HG03064 (cell line): ENCODE results near the gene CHRD.

Experiments used
- ATAC-seq: cut with Tn5 transposase; IDR thresholded peaks from one replicate; pipeline ENCODE4 v1.9.1; 2021; ENCODE audit warnings: low read depth; ENCODE audit not compliant: unreplicated experiment

CHRD gene

GRCh38 chr3:184380627-184381260 lies 890 bp downstream of the CHRD start:
- no peak for ATAC-seq

DNA sequence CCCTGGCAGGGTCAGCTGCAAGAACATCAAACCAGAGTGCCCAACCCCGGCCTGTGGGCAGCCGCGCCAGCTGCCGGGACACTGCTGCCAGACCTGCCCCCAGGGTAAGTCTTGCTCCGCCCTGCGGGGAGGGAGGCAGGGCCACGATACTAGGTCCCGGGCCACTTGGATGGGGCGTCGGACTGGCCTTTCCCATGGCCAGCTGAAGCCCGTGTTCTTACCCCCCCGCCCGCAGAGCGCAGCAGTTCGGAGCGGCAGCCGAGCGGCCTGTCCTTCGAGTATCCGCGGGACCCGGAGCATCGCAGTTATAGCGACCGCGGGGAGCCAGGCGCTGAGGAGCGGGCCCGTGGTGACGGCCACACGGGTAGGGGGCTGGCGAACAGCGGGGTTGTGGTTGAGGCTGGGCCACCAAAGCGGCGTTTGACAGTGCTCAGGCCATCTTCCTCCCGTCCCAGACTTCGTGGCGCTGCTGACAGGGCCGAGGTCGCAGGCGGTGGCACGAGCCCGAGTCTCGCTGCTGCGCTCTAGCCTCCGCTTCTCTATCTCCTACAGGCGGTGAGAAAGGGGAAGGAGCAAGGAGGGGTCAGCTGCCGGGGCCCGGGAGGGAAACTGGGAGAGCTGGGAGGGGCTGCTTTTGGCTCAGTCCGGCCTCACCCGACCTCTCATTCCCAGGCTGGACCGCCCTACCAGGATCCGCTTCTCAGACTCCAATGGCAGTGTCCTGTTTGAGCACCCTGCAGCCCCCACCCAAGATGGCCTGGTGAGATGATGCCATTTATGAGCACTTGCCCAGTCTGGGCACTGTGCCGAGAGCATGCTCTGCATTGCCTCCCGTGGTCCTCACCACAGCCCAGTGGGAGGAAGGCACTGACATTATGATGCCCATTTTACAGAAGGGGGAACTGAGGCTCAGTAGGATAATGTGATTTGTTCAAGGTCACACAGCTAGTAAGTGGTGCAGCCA lies 1.7 kb downstream of the CHRD start:
- no peak for ATAC-seq

GRCh38 chr3:184382326-184383032 lies 2.6 kb downstream of the CHRD start:
- no peak for ATAC-seq

DNA sequence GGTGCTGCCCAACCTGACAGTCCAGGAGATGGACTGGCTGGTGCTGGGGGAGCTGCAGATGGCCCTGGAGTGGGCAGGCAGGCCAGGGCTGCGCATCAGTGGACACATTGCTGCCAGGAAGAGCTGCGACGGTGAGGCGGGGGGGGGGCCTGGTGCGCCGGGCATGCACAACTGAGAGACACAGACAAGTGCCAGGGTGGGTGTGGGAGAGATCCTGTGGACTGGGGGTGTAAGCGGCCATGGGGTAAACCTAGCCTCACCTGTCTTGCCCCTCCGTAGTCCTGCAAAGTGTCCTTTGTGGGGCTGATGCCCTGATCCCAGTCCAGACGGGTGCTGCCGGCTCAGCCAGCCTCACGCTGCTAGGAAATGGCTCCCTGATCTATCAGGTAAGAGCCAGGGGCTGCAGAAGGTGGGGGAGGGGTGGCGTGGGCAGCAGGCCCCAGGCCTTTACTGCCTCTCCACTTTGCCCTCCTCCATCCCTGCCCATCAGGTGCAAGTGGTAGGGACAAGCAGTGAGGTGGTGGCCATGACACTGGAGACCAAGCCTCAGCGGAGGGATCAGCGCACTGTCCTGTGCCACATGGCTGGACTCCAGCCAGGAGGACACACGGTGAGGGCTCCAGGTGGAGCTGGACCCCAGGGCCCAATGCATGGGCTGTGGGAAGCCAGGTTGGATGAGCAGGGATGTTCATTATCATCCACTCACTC lies 3.3 kb downstream of the CHRD start:
- ATAC-seq = no peak

GRCh38 chr3:184384342-184384741 lies 4.5 kb downstream of the CHRD start:
- ATAC-seq = no peak

DNA sequence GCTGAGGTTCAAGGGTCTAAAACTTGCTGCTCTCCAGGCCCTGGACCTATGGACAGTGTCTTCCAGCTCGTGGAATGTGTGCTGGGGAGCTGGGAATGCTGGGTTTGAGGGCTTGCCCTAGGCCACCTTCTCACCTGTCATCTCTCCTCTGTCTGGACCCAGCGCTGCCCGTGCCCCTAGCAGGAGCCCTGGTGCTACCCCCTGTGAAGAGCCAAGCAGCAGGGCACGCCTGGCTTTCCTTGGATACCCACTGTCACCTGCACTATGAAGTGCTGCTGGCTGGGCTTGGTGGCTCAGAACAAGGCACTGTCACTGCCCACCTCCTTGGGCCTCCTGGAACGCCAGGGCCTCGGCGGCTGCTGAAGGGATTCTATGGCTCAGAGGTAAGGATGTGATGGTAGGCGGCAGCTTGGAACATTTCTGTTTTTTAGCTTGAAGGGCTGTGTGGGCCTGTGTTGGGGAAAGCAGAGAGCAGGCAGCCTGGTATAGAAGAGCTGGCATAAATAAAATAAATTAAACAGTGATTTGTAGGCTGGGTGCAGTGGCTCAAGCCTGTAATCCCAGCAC lies 5.1 kb downstream of the CHRD start:
- ATAC-seq = no peak

DNA sequence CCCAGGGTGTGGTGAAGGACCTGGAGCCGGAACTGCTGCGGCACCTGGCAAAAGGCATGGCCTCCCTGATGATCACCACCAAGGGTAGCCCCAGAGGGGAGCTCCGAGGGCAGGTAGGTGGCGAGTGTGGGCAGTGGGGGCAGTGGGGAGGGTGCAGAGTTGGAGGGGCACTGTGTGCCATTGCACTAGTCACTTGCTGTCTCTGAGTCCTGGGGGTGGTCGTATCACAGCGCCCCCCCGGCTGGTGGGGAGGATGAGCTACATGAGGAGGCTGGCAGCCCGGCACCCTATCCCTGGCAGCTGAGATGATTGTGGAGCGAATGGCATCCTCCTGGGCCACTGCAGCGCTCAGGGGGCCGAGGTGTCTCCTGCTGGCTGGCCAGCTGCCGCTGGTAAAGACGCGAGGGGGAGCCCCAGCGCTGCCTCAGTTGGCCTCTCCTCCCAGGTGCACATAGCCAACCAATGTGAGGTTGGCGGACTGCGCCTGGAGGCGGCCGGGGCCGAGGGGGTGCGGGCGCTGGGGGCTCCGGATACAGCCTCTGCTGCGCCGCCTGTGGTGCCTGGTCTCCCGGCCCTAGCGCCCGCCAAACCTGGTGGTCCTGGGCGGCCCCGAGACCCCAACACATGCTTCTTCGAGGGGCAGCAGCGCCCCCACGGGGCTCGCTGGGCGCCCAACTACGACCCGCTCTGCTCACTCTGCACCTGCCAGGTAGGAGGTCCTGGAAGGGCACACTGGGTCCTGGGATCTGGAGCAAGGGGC lies 6.4 kb downstream of the CHRD start:
- ATAC-seq = no peak

GRCh38 chr3:184387174-184387714 lies 7.4 kb downstream of the CHRD start:
- no peak for ATAC-seq

- ATAC-seq = no peak
These were observed 8.5 kb downstream of the CHRD start for GRCh38 chr3:184388164-184388935.

- no peak for ATAC-seq
These were observed 9.0 kb downstream of the CHRD start for GRCh38 chr3:184388936-184389230.

DNA sequence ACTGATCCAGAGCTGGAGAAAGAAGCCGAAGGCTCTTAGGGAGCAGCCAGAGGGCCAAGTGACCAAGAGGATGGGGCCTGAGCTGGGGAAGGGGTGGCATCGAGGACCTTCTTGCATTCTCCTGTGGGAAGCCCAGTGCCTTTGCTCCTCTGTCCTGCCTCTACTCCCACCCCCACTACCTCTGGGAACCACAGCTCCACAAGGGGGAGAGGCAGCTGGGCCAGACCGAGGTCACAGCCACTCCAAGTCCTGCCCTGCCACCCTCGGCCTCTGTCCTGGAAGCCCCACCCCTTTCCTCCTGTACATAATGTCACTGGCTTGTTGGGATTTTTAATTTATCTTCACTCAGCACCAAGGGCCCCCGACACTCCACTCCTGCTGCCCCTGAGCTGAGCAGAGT lies 9.5 kb downstream of the CHRD start:
- no peak for ATAC-seq

GRCh38 chr3:184389935-184390528 lies 10.2 kb downstream of the CHRD start:
- ATAC-seq = no peak

GRCh38 chr3:184391266-184391665 lies 11.4 kb downstream of the CHRD start:
- ATAC-seq = no peak

GRCh38 chr3:184395320-184395660 lies 15.4 kb downstream of the CHRD start:
- no peak for ATAC-seq

- ATAC-seq = no peak
These were observed 19.6 kb downstream of the CHRD start for GRCh38 chr3:184399410-184399809.

DNA sequence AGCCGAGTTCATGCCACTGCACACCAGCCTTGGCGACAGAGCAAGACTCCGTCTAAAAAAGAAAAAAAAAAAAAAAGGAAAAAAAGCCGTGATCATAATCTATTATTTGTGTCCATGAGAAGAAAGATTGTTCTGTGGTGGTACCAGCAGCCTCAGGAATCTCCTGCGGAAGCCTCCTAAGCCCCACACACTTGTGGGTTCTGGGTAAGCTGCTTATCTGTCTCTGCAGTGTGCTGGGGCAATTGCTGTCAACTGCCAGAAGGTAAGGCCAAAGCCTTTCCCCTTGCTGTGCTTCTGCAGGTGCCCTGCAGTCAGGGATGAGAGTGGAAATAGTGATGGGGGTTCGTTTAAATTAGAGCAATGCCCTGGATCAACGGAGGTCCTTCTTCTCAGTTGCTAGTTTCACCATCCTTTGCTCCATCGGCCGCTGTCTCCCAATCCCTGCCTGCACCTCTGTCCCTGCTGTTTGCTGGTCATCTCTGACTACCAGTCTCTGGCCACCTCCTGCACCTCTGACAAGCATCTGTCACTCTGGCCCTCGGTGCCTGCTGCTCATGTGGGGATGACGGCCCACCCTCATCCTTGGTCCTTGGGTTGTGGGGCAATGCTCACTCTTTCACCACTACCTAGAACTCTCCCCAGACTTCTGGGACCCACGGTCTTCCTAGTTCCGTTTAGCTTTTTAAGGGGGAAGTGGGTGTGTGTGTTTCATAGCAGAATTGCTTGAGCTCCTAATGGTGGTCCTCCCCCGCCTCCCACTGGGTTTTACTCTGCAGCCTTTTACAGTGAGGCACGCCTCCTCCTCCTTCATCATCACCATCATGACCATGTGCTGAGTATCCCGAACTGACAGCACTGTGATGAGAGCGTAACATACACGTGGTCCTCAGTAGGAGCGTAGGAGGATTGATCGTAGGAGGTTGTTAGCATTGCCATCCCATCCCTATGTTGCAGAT lies 25.5 kb downstream of the CHRD start:
- no peak for ATAC-seq

DNA sequence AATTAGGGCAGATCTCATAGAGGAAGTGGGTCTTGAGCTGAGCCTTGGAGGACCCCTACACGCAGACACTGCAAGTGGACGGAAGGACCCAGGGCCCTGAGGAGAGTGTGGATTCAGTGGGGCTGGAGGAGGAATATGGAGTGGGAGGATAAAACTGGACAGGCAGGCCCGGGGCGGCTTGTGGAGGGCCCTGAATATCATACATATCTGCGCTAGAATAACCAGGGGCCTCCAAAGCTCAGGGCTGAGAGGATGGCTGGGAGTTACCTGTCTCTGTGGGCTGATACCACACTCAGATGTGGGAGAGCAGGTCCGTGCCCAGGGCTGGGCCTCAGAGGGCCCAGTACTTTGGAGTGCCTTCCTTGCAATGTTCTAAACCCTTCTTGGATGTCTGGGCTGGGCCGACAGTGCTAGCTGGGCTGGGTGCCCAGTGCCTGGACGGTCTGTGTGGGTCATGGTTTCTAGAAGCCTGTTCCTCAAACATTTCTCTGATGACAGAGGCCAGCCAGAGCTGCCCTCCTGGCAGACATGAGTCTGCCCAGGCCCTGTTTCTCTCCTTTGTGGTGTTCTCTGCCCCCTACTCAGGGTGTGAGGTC lies 29.6 kb downstream of the CHRD start:
- no peak for ATAC-seq
